ENCODE results near the gene MYBPH.

- TF ChIP-seq CTCF (conservative IDR thresholded peaks at IDR 0.05; ENCODE audit: low read depth, low read length) (no peak), EZH2 (IDR thresholded peaks at IDR 0.05; ENCODE audit: borderline replicate concordance, low read depth, low read length, poor library complexity, severe bottlenecking) (no peak)
Measured at GRCh38 chr1:203159844-203160243, 15.8 kb downstream of the MYBPH start.
